HG03039 (cell line): ENCODE measurements around the gene PLEKHG4B.
"Not testable (repeated sequence)": the region's sequence is repeated elsewhere in the genome, so short reads cannot be mapped to it uniquely, and the experiment has no call there.

Source experiments
- ATAC-seq: cut with Tn5 transposase; IDR thresholded peaks from one replicate; pipeline ENCODE4 v1.9.1; 2021; ENCODE audit warnings: mild to moderate bottlenecking, moderate library complexity; ENCODE audit not compliant: unreplicated experiment

PLEKHG4B gene

GRCh38 chr5:186091-187041 lies 94.4 kb downstream of the PLEKHG4B start:
- no peak for ATAC-seq

GRCh38 chr5:187042-187431 lies 95.1 kb downstream of the PLEKHG4B start:
- no peak for ATAC-seq

- no peak for ATAC-seq
These were observed 95.9 kb downstream of the PLEKHG4B start for GRCh38 chr5:187617-188451.

- ATAC-seq: peak; percentile 58
These were observed 96.8 kb downstream of the PLEKHG4B start for GRCh38 chr5:188488-189481.

GRCh38 chr5:189486-189885 lies 97.5 kb downstream of the PLEKHG4B start:
- no peak for ATAC-seq

GRCh38 chr5:189976-190365 lies 98.0 kb downstream of the PLEKHG4B start:
- ATAC-seq: no peak

- ATAC-seq: no peak
These were observed 98.5 kb downstream of the PLEKHG4B start for GRCh38 chr5:190366-191035.

GRCh38 chr5:191036-191948 lies 99.3 kb downstream of the PLEKHG4B start, which contains the start of gene LRRC14B:
TSS of gene LRRC14B (plus strand) at chr5:191495. CDS start at chr5:191539, 44 bp downstream.
- ATAC-seq: peak; percentile 32

- ATAC-seq: no peak
These were observed 100.2 kb downstream of the PLEKHG4B start for GRCh38 chr5:191949-192690.

GRCh38 chr5:192691-192969 lies 100.7 kb downstream of the PLEKHG4B start:
- ATAC-seq: no peak

- no peak for ATAC-seq
These were observed 101.2 kb downstream of the PLEKHG4B start for GRCh38 chr5:192970-193831.

GRCh38 chr5:194102-194501 lies 102.1 kb downstream of the PLEKHG4B start:
- ATAC-seq: no peak

GRCh38 chr5:194603-195209 lies 102.7 kb downstream of the PLEKHG4B start:
- ATAC-seq: no peak

GRCh38 chr5:195401-196160 lies 103.6 kb downstream of the PLEKHG4B start:
- ATAC-seq: no peak

- no peak for ATAC-seq
These were observed 104.4 kb downstream of the PLEKHG4B start for GRCh38 chr5:196350-196749.

GRCh38 chr5:197031-197430 lies 105.1 kb downstream of the PLEKHG4B start:
- not testable (repeated sequence) for ATAC-seq
